ENCODE results near the gene KIAA0825.

KIAA0825 gene

DNA sequence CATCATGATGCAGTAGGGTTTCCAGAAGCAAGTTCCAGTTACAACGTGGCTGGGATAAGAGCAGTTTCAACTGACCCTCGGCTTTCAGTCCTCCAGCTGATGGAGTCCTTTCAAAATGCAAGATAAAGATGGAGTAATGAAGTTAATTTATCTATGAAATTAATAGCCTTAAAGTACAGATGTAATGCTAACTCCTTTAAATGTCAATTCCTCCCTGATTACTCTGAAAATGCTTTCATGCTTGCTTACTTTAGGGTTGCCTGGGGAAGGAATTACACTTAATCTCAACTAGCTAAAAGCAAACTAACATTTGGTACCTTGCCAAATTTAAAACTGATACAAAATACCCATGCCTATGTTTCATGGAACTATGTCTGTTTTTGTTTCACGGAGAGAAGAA lies 178.4 kb downstream of the KIAA0825 start:
- DNase-seq: no peak

DNA sequence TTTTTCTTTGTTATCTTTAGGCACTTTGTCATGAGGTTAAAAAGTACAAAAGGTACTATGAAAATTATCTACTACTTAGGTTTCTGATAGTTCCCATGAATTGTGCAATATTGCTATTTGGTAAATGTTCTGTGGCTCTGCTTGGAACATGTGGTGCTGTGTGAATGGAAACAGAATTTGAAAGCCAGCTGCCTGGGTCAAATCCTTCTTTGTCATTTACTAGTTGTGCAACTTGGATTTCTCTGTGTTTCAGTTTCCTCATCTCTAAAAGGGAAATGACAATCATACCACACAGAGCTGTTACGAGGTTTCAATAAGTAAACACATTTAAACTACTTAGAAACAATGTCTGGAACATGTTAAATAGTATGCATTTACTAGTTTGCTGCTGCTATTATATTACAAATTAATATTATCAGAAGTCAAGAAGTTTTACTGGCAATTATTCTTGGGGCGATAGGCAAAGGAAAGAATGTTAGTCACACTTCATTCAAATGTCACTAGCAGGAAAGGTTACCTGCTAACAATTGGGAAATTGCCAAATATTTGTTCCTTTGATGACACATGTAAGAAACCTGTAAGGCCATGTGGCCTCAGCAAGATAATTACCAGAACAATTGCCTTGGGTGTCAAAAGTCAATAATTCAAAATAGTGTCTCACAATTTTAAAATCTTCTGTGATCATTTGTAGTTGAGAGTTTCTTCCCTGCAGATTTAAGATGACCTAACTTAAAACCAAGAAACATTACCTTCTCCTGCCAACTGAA lies 184.8 kb downstream of the KIAA0825 start:
- DNase-seq: peak; percentile 67 to 92 (median 80)

DNA sequence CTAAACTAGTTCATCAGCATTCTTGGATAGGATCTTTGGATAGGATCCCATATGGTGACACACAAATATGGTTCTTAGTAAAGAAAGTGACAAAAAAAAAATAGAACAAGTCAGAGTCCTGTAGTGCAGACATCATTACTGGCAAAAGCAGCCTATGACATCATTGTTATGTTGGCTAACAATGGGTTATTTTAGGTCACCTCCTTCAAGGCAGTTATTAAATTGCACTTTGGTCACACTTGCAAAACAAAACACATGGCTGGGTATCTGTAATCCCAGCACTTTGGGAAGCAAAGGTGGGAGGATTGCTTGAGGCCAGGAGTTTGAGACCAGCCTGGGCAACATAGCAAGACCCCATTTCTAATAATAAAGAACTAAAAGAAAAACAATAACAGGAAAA lies 185.9 kb downstream of the KIAA0825 start:
- DNase-seq: peak; percentile 46 to 84 (median 66)

GRCh38 chr5:94431696-94432095 lies 186.7 kb downstream of the KIAA0825 start:
- DNase-seq: no peak

GRCh38 chr5:94429566-94429965 lies 188.8 kb downstream of the KIAA0825 start:
- DNase-seq: no peak

- no peak for DNase-seq
These were observed 193.0 kb downstream of the KIAA0825 start for GRCh38 chr5:94425396-94425795.

GRCh38 chr5:94423411-94423810 lies 195.0 kb downstream of the KIAA0825 start:
- no peak for DNase-seq

- DNase-seq: peak; percentile 21 to 58 (median 37)
These were observed 195.6 kb downstream of the KIAA0825 start for GRCh38 chr5:94422812-94423211.

DNA sequence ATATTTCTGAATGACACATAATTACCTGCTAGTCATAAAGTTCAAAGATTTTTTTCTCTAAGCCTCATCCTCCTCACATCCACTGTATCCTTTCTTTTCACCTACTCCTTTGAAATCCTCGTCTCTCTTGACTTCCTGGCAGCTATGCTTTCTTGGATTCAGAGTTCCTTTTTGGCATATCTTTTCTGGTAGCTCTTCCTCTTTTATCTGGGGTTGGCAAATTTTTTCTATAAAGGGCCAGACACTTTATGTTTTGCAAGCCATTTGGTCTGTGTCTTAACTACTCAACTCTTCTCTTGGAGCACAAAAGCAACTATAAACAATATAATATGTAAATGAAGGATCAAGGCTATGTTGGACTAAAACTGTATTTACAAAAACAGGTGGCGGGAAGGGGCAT lies 197.5 kb downstream of the KIAA0825 start:
- peak; percentile 3 to 63 (median 30) for DNase-seq

DNA sequence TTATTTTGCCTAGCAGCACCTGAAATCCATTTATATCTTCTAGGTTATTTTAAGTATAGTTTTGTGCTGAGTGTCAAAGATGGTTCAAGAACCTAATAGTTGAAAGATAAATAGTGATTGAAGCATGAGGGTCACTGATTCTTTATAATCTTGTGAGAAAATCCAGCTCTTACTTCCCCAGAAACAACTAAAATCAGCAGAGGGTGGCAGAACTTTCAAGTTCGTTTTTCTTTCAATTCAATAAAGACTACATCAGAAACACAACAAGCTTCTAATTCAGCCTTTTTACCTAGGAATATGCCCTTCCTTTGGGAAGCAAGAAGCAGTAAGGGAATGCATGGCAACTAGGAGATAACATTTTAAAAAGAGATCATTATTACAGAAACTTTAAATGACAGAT lies 202.6 kb downstream of the KIAA0825 start:
- DNase-seq: no peak

DNA sequence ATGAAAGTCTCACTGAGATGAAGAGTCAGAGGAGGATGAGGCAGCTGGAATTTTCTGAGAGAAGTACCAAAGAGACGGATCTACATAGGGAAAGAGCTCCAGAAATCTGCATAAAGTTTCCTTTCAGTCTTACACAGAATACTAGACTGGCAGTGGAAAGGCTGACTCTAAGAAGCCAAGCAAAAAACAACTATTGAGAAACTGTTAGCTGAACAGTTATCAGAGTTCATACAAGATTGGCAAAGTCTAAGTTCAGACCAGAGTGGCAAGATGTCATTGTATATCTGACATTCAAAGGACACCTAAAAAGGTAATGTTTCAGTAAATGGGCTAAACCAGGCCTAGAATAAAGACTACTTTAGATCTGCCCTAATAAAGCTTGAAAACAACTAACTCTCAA lies 209.0 kb downstream of the KIAA0825 start:
- no peak for DNase-seq

DNA sequence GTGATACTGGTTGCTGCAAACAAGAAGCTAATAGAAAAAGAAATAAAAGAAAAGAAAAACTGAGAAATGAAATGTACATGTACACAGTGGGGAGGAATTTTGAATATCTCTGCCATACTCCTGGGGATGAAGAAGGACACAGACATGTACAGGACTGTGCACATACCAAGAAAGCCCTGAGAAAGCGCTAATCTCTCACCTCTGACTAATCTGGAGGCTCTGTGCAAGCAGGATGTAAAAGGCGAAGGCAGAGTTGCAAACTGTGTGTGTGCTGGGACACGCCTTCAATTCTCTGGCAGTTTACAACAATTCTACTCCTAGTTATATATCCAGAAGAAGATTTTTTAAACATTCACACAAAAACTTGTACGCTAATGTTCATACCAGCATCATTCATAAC lies 211.4 kb downstream of the KIAA0825 start:
- no peak for DNase-seq

DNA sequence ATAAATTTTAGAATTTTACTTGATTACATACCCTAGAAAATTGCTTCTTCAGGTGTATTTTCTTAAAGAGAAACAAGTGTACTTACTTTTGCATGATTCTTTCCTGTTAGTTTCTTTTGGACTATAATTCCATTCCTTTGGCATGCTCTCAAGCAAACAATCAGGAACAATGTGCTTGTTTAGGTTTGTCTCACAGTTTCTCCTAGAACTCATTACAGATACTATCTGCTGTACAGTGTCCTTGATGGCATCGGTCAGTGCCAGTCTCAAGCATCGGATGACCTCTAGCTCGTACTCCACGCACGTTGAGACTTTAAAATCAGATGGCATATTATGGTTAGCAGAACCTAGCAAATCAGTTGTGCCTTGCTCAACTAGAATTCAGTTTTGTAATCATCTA lies 214.9 kb downstream of the KIAA0825 start:
- DNase-seq: no peak

- no peak for DNase-seq
These were observed 216.3 kb downstream of the KIAA0825 start for GRCh38 chr5:94402096-94402495.

DNA sequence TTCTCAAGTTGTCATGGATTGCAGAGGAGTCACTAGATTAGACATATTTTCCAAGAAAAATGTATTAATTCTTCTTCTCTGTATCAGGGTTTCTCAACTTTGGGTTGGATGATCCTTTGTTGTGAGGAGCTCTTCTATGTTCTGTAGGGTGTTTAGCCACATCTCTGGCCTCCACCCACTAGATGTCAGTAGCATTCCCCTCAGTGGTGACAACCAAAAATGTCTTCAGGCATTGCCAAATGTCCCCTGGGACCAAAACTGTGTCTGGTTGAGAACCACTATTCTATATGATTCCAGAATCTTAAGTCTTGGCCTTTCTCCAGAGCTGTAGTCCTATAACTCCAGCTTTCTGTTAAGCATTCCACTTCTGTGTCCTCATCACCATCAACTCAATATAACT lies 220.9 kb downstream of the KIAA0825 start:
- DNase-seq: no peak

DNA sequence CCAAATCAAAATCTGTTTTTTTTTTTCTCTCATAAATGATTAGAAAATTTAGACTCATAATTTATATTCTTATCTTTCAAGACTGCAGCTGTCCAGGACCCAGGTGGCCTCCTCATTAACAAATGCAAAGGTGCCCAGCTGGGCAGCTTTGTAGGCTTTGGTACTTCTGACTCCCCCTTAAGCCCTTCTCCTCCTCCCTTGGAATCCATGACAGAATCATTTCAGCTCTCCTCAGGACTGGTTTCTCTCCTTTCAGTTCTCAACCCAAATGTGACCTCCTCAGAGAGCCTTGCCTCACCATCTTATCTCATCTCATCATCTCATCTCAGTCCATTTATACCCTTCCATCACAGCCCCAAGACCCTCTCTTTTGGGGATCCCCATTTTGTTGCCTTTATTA lies 221.7 kb downstream of the KIAA0825 start:
- no peak for DNase-seq

GRCh38 chr5:94395468-94395867 lies 222.9 kb downstream of the KIAA0825 start:
- no peak for DNase-seq

DNA sequence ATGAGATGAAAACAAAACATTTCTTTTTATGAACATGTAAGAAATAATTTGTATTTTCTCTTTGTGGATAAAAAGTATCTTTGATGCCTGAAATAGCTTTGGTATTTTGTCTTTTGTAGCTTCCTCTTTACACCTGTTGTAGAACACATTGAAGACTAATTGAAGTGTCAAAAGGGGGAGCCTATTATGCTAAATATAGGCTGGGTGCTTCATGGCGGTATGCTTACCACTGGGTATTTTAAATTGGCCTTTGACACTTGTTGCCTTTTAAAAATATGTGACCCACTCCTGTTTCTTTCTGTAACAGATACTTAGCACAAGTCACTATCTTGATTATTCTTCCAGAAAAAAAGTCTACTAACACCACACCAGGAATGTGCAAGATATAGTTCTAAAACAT lies 226.4 kb downstream of the KIAA0825 start:
- no peak for DNase-seq

GRCh38 chr5:94389515-94389899 lies 228.9 kb downstream of the KIAA0825 start:
- DNase-seq: no peak

DNA sequence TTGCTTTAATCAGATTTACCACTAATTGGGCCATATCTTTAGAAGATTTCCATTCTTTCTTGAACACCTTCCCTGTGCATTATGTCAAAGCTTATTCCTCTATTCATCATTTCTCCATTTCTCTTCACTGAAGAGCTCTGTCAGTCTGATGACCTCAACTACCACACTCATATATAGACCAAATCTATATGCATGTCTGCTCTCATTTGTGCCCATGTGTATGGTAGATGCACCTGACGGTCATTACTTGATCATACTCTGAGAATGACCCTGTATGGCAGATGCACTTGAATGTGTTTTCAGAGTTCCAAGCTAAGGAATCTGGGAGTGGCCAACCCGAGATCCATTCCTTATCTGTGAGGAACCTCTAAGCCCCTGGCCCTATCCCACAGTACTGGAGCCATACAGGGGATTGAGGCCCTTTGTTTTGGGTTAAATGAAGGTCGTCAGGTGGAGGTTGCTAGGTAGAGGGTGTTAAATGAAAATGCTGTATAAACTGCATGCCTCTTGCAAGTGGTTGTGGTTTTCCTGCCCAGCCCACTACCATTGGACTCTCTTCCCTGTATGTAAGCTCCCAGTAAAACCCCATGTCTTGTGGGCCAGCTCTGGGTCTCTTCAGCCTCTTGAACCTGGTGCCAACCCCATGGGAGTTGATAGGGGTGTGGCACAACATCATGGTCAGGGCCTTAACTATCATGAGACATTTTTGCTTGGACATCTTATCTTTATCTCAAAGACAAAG lies 229.5 kb downstream of the KIAA0825 start:
- no peak for DNase-seq

GRCh38 chr5:94385767-94386166 lies 232.6 kb downstream of the KIAA0825 start:
- no peak for DNase-seq

GRCh38 chr5:94378062-94378461 lies 240.3 kb downstream of the KIAA0825 start:
- no peak for DNase-seq

- DNase-seq: peak; percentile 46 to 72 (median 61)
These were observed 241.6 kb downstream of the KIAA0825 start for GRCh38 chr5:94376672-94377345.

DNA sequence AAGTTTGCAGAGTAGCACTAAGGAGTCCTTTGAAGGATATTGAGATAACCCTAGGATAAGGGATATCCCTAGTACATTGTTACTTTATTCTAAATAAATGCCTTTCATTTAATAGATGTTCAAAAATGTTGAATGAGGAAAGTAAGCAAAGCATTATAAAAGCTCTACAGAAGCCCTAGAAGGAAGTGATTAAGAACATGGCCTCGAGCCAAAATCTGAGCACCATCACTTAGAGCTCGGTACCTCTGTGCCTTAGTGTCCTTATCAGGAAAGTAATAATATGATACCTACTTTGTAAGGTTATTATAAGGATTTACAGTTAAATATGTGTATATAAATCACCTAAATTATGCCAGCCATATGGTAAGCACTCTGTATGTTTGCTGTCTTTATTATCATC lies 242.6 kb downstream of the KIAA0825 start:
- DNase-seq: peak in 1 of 4 experiments; percentile 3
